Measurements from ENCODE around the gene LCP2.

The LCP2 gene

DNA sequence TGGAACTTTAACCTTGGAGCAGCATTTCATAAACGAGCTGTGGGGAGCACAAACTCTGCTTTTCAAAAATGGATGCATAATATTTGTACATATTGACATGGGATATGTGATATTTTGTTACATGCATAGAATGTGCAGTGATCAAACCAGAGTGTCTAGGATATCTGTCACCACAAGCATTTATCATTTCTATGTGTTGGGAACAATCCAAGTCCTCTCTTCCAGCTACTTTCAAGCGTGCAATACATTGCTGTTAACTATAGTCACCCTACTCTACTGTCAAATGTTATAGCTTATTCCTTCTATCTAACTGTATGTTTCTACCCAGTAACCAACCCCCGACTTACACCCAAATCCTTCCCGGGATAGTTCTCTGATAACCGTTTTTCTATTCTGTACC, 79.7 kb downstream of the LCP2 start:
- FAIRE-seq, result no peak

DNA sequence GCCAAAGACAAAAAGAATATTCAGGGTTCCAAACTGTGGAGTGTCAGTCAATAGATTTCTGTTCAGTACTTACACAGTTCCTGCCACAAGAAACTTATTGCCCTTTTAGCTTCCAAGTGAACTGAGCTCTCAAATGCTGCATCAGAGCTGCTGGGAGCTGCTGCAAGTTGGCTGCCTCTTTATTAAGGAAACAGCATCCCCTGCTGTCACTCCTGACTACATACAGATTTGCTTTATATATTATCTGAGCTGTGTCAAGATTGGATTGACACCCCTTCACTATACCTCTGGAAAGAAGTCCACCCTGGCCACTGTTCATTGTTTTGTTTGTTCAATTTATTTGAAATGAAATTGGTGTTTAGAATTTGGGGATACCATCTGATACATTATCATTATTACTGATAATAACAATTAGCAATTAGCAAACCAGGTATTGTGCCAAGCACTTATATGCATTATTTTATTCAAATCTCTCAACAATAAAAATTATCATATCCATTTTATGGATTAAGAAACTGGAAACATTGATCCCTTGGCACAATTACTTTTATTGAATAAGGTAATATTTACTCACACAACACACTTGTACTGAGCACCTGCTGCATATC, 81.2 kb downstream of the LCP2 start:
- no peak for FAIRE-seq
- DNase-seq (ENCODE audit: low spot score), result peak; percentile 45

More for the DNA sequence above, 79.7 kb downstream of the LCP2 start:
- no peak for DNase-seq (ENCODE audit: low spot score)

DNA sequence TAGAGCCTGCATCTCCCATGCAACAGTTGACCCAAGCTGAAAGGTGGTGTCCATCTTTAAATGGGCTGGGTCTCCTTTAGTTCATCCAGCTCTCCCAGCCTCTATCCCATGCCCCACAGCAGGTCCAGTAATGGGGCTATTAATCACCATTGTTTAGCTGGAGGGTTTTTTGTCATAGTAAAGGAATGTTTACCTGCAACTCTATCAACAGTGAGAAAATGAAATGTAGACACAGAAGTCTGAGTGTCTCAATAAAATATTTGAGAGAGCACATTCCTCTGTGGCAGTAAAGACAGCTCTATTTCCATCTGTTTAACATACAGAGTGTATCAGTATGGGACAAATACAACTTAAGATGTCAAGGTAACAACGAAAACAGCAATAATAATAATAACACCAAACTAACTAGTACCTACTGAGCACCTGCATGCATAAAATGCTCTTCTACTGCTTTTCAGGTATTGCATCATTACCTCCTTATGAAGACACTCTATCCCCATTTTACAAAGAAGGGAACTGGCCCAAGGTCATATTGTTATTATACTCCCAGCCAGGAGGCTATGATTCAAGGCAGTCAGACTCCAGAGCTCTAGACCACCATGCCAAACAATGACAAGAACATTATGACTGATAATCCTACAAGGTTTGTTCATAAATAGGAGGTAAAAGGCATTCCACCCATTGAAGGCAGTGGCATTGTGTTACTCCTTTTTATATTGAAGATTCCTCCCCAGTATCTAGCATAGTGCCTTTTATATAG, 85.8 kb downstream of the LCP2 start:
- no peak for FAIRE-seq
- DNase-seq (ENCODE audit: low spot score), result no peak

DNA sequence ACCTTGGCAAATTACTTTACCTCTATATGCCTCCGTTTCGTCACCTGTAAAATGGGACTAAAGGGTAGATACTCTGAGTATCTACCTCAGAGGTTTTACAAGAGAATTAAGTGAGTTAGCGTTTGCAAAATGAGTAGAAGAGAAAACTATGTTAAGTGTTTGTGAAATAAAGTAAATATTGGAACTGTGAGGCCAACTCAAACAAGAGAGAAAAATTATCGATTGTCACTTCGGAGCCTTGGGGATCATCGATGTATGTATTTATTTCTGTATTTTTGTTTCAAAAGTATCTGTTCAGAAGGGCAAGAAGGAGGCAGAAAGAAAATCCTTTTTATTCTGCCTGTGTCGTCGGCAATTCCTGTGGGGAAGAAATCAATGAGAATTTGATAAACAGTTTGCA, 90.6 kb downstream of the LCP2 start:
- DNase-seq (ENCODE audit: low spot score), result no peak
- FAIRE-seq, result no peak

DNA sequence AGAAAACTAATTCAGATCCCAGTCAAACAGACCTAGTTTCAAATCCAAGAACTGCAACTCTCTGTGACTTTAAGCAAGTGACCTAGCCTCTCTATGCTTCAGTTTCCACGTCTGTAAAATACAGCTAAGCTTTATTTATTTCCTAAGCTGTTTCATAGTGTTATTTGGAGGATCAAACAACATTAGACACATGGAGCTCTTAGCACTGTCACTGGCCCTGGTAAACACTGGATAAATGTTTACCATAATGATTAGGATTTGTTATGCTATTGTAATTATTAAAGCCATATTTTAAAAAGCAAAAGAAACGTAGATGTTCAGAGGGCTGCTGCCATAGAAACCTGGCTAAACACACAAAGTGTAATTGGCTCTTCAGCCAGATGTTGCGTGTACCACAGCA, 91.4 kb downstream of the LCP2 start:
- FAIRE-seq (no peak), DNase-seq (ENCODE audit: low spot score) (no peak)

DNA sequence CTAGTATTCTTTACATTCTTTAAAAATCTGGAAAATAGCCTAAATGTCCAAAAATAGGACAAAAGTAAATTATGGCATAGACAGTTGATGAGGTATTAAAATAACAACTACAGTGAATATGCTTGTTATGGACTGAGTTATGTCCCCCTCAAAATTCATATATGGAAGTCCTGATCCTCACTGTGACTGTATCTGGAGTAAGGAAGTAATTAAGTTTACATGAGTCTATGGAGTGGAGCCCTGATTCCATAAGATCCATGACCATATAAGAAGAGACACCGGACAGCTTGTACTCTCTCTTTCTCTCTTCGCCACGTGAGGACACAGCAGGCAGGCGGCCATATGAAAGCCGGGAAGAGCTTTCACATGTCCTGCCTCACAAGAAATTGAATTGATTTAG, 93.4 kb downstream of the LCP2 start:
- no peak for FAIRE-seq

DNA sequence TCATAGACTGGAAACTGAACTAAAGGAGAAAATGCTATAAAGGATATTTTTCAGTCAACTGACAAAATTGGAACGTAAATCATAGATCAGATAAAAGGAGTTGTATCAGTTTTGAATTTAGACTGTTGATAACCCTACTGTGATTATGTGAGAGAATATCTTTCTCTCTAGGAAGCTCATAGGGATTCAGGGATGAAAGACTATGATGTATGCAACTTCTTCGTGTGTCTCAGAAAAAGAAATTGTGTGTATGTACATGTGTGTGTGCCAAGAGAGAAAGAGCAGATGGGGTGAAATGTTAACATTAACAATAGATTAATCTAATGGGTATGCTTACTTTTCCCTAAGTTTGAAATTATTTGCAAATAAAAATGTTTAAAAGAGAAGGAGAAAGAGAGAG, 95.5 kb downstream of the LCP2 start:
- no peak for FAIRE-seq
- no peak for DNase-seq (ENCODE audit: low spot score)

More for the DNA sequence above, 93.4 kb downstream of the LCP2 start:
- DNase-seq (ENCODE audit: low spot score), result no peak

DNA sequence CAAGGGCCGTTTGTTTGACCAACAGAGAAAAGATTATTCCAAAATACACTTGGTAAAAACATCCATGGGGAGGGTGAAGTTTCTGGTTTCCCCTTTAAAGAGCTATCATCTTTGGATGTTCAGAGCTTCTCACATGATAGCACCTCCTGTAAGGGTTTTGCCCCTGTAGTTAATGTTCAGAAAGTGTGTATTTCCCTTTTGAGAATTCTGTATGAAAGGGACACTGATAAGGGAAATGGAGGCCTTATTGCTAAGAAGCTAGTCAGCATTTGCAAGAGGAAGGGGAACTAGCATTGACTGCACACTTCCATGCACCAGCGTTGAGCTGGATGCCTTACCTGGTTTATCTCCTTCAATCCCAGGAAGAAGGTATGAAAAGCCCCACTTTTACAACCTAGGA, 96.3 kb downstream of the LCP2 start:
- FAIRE-seq (no peak), DNase-seq (ENCODE audit: low spot score) (no peak)

DNA sequence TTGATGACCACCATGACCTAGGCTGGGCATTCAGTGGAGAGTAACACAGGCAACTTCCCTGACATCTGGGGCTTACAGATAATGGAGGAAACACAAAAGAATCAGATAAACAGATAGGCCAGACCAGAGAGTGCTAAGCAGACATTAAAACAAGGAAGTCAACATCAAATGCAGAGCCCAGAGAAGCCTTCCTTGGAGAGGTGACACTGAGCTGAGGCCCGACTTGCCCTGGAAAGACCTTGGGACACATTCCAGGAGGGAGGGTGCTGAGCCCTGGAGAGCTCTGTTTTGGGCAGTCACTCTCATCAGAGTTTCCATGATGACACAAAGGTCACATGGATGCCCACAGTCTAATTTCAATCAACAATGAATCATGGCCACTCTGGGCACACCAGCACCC, 96.7 kb downstream of the LCP2 start:
- FAIRE-seq, result no peak
- DNase-seq (ENCODE audit: low spot score), result no peak
